GM19023 (cell line): ENCODE data around the gene GRIA4.

Source experiments
- ATAC-seq: cut with Tn5 transposase; IDR thresholded peaks from one replicate; pipeline ENCODE4 v1.9.1; 2021; ENCODE audit warnings: mild to moderate bottlenecking, moderate library complexity; ENCODE audit not compliant: unreplicated experiment

The GRIA4 gene

DNA sequence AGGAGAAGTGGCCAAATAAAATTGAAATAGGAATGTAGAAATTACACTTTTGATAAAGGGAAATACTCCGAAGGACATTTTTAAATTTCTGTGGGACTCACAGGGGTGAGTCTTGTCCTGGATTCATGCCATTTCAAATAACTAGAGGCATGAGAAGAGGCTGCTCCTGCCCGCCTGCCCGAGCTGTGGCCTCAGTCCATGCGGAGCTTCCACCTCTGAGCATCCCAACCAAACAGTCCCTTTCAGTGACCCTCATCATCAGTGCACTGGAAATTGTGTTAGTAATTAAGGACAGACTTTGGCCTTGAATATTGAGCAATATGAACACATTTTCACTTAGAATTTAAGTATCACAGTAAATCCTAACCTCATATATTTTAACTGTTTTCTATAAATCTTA lies 25.6 kb downstream of the GRIA4 start:
- no peak for ATAC-seq

DNA sequence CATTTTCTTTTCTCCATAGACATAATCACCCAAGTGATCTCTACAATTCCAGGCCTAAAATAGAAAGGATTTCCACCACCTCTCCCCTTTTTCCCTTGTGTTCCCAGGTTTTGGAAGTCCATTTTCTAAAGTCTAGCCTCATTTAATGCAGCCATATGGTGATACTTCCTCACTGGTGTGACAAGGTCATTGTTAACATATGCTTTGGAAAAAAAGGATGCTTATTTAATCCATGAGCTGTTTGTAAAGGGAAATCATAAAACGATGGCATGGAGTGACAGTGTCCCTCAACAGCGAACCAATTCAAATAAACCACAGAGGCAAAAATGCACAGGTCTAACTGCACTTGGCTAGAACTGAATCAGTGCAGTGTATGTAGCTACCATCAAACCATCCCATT lies 26.6 kb downstream of the GRIA4 start:
- ATAC-seq: no peak

DNA sequence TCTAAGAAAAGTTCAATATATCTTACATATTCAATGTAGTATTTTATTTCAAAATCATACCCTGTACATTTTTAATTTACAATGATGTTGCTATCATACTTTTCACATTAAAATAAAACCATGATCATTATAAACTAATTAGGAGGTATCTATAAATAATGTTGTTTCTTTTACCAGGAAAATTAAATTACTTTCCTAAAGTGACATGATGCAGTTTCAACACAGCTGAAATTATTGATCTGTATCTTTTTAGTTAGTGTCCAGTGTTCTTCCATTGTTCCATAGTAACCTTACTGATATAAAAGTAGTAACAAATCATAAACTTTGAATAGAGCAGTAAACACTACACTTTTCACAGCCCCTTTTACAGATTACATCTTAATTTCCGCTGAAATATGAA lies 29.7 kb downstream of the GRIA4 start:
- ATAC-seq: no peak

- no peak for ATAC-seq
Observed at GRCh38 chr11:105641433-105641832, 31.6 kb downstream of the GRIA4 start.

DNA sequence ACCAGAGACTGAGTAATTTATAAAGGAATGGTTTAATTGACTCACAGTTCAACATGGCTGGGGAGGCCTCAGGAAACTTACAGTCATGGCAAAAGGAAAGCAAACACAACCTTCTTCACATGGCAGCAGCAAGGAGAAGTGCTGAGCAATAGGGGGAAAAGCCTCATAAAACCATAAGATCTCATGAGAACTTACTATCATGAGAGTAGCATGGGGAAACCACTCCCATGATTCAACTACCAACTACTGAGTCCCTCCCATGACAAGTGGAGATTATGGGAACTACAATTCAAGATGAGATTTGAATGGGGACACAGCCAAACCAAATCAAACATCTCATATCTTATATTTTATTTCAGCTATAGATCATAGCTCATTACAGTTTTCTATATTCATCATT lies 33.0 kb downstream of the GRIA4 start:
- ATAC-seq: no peak

- no peak for ATAC-seq
Observed at GRCh38 chr11:105644839-105645573, 35.1 kb downstream of the GRIA4 start.

GRCh38 chr11:105647780-105648179 lies 37.9 kb downstream of the GRIA4 start:
- ATAC-seq: no peak

GRCh38 chr11:105648762-105649161 lies 38.9 kb downstream of the GRIA4 start:
- ATAC-seq: no peak

- ATAC-seq: no peak
Observed at GRCh38 chr11:105665281-105665680, 55.4 kb downstream of the GRIA4 start.

- ATAC-seq: no peak
Observed at GRCh38 chr11:105667441-105667840, 57.6 kb downstream of the GRIA4 start.

DNA sequence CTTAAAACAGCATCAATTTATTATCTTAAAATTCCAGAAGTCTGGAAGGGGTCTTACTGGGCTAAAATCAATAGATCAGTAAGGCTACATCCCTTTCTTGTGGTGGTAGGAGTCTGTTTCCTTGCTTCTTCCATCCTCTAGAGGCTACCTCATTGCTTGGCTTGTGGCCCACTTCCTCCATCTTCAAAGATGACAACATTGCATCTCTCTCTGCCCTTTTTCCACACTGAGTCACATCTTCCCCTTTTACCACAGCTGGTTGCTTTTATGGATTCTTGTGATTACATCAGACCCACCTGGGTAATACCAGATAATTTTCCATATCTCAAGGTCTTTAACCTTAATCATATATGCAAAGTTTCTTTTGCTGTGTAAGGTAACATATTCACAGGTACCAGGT lies 60.9 kb downstream of the GRIA4 start:
- no peak for ATAC-seq

GRCh38 chr11:105673089-105673488 lies 63.2 kb downstream of the GRIA4 start:
- ATAC-seq: no peak

GRCh38 chr11:105689631-105690030 lies 79.8 kb downstream of the GRIA4 start:
- ATAC-seq: no peak

DNA sequence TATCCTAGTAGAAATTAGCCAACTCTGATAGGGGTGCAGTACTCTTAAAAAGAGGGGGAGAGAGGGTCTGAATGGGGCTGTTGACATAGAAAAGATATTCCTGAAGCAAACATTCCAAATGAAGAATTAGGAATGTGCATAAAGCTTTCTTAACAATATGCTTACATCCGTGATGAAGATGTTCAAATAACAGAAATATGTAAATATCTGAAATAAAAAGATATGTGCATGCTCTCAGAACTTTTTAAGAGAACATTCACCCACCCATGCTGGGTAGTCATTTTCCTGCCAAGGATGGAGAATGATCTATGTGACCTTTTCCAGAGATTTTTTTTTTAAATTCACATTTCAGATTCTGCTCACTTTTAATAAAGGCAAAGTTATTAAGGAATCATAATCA lies 80.6 kb downstream of the GRIA4 start:
- no peak for ATAC-seq

DNA sequence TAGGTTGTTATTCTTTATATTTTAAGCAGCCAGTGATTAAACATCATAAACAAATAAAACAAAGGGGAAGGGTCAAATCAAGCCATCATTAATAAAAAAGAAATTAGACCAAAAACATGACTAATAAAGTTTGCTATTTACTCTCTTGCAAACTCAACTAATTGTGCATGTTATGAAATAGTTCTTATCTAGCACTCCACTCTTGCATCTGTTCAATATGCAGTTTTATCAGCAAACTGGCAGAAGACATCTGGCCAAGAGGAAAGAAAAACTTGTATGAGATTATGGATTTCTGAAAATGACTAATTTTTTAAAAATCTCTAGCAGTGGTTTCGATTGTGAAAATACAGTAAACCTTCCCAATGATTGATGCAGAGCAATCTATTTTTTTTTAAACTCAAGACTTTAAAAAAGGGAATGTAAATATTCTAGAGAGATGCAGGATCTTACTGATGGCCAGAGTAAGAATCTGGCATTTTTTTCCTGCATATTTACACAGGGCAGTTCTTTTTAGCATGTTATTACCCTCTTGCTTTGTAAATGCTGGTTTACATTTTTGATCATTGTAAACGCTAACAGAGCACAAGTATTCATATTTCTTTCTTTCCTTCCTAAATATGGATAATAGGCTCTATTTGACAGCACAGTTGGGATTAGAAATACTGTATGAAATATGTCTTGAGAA lies 83.3 kb downstream of the GRIA4 start:
- no peak for ATAC-seq

GRCh38 chr11:105696000-105696399 lies 86.1 kb downstream of the GRIA4 start:
- ATAC-seq: no peak

DNA sequence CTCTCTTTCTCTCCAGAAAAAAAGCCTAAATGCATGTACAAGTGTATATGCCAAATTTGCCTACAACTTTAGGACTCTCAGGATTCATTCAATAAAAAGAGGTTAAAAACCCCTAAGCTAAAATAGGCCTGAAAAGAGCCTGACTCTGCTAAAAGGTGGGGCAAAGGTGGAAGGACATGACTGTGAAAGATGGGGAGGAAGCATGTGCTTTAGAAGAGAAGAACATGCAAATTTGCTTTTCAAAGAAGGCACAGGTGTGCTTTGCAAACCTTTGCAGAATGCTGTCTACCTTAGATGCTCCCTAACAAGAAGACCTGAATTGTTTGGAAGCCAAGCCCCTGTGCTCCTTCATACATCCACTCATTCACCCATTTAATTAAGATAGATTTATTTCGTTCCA lies 87.4 kb downstream of the GRIA4 start:
- no peak for ATAC-seq

- no peak for ATAC-seq
Observed at GRCh38 chr11:105699203-105699602, 89.3 kb downstream of the GRIA4 start.

GRCh38 chr11:105700271-105700670 lies 90.4 kb downstream of the GRIA4 start:
- ATAC-seq: no peak

GRCh38 chr11:105701098-105701497 lies 91.2 kb downstream of the GRIA4 start:
- ATAC-seq: no peak

GRCh38 chr11:105705786-105706530 lies 96.1 kb downstream of the GRIA4 start:
- no peak for ATAC-seq

- ATAC-seq: no peak
Observed at GRCh38 chr11:105713106-105713505, 103.2 kb downstream of the GRIA4 start.
